GM12878 (cell line): ENCODE results near the gene EHMT2.

Source experiments
- ETV6 ChIP-seq, 2 experiments: fragments of 450-650 bp in 1 of 2; IDR thresholded peaks in 1 of 2; conservative IDR thresholded peaks in 1 of 2; 2 replicates each; pipeline ENCODE4 v1.6.1; 2014; ENCODE audit warnings: antibody characterized with exemption in 1 of 2, borderline replicate concordance in 1 of 2, low read depth in 1 of 2, mild to moderate bottlenecking in 1 of 2, moderate library complexity in 1 of 2
- TF ChIP-seq, protein P1 (sequence below): IDR thresholded peaks from 2 replicates; pipeline ENCODE4 v1.6.1; 2012; ENCODE audit warnings: mild to moderate bottlenecking, low read depth, low read length

- TF ChIP-seq, protein P1, sequence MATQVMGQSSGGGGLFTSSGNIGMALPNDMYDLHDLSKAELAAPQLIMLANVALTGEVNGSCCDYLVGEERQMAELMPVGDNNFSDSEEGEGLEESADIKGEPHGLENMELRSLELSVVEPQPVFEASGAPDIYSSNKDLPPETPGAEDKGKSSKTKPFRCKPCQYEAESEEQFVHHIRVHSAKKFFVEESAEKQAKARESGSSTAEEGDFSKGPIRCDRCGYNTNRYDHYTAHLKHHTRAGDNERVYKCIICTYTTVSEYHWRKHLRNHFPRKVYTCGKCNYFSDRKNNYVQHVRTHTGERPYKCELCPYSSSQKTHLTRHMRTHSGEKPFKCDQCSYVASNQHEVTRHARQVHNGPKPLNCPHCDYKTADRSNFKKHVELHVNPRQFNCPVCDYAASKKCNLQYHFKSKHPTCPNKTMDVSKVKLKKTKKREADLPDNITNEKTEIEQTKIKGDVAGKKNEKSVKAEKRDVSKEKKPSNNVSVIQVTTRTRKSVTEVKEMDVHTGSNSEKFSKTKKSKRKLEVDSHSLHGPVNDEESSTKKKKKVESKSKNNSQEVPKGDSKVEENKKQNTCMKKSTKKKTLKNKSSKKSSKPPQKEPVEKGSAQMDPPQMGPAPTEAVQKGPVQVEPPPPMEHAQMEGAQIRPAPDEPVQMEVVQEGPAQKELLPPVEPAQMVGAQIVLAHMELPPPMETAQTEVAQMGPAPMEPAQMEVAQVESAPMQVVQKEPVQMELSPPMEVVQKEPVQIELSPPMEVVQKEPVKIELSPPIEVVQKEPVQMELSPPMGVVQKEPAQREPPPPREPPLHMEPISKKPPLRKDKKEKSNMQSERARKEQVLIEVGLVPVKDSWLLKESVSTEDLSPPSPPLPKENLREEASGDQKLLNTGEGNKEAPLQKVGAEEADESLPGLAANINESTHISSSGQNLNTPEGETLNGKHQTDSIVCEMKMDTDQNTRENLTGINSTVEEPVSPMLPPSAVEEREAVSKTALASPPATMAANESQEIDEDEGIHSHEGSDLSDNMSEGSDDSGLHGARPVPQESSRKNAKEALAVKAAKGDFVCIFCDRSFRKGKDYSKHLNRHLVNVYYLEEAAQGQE = no peak
- no peak for TF ChIP-seq ETV6 (conservative IDR thresholded peaks at IDR 0.05 in 1 of 2, IDR thresholded peaks at IDR 0.05 in 1 of 2; ENCODE audit: borderline replicate concordance in 1 of 2, low read depth in 1 of 2)
Observed at GRCh38 chr6:31905041-31905440, 7.5 kb upstream of the EHMT2 start.
